T-helper 17 cell (primary cell): ENCODE results near the gene AKAP8. TPM values are rescaled to one million over a fixed set of nuclear protein-coding genes. Genes with fewer than 3 reads are reported as not detected.

Experiments
- ATAC-seq: fragments of 150-1000 bp; cut with Tn5 transposase; 2 replicates; pipeline ENCODE4 v1.10.0; 2021; ENCODE audit warnings: mild to moderate bottlenecking, moderate library complexity
- DNase-seq, 3 donors: peaks; one replicate each; pipeline versions ENCODE4 v3.0.0 to v3.0.0-alpha.2; 2020 to 2021
- H3K9me3 ChIP-seq: one replicate; pipeline ENCODE4 v1.7.0; 2013; ENCODE audit warnings: low read length, mild to moderate bottlenecking; ENCODE audit not compliant: control insufficient read depth, poor library complexity, severe bottlenecking
- H3K27ac Mint-ChIP-seq: one replicate; pipeline ENCODE4 v1.8.0; 2022; ENCODE audit warnings: mild to moderate bottlenecking, moderate library complexity, mixed read lengths
- H3K27me3 Mint-ChIP-seq: one replicate; pipeline ENCODE4 v1.8.0; 2022; ENCODE audit warnings: mixed read lengths
- H3K36me3 Mint-ChIP-seq: one replicate; pipeline ENCODE4 v1.8.0; 2022; ENCODE audit warnings: low read depth, mixed read lengths
- H3K4me1 Mint-ChIP-seq: one replicate; pipeline ENCODE4 v1.8.0; 2022; ENCODE audit warnings: mild to moderate bottlenecking, mixed read lengths
- H3K4me3 Mint-ChIP-seq: one replicate; pipeline ENCODE4 v1.8.0; 2022; ENCODE audit warnings: mild to moderate bottlenecking, moderate library complexity, mixed read lengths
- total RNA-seq, 4 donors: library from RNA in 2 of 4; stranded (reverse) in 2 of 4; gene quantifications; one replicate each; pipeline ENCODE4 v1.2.3 and lab custom pipeline; 2022 to 2026

AKAP8 gene
- 10 to 100 TPM; 87.6 to 90.2 TPM for total RNA-seq
- 121 to 131 reads per million in 2 donors for total RNA-seq (lab: John Stamatoyannopoulos, UW)

DNA sequence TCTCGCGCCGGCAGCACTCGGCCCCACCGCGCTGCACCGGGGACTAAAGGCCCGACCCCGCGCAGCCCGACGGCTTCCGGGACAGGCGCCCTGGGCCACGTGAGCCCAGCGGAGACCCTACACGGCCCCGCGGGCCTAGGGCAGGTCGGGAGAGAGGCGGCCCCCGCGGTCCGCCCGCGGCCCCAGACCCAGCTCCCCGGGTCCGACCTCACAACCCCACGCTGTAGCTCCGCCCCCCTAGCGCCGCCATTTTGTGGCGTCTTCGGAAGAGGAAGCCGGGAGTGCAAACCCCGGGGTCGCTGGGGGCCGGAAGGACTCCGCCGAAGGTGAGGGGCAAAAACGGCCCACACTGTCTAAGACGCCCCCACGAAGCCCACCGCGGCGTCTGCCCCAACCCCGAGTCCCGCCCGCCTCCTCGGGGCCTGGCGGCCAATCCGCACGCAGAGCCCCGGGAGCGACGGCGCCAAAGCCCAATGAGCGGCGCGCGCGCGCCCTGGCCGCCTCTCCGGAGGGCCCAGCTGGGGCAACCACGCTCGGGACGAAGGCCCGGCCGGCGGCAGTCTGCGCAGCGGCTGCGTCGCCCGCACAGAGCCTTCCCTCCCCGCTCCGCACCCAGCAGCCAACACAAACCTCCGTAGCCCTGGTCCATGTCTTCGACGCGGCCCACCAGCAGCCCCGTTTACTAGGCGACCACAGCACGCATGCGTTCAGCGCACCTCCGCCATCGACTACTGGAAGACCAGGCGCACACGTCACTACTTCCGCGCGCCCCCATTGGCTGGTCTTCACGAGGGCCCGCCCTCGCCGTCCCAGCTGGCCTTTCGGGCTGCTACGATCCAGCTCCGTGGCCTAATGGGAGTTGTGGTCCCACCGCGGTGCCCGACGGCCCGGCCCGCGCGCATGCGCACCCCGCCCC, at the start of gene AKAP8:
AKAP8 (minus strand) TSS at position 705 of the 916 bp plus-strand sequence; CDS start at position 649, 56 bp downstream.
- Mint-ChIP-seq H3K27ac (peak within 1 kb of the TSS; percentile 93), H3K36me3 (peaks cover 6% of the 10 kb centered on the region), H3K27me3 (no peaks in the 10 kb centered on the region), H3K4me3 (peak within 1 kb of the TSS; percentile 97), H3K4me1 (peaks cover 28% of the 10 kb centered on the region)
- DNase-seq (peak; percentile 96 to 98 (median 96)), ATAC-seq (peak; percentile 93)
- H3K9me3 ChIP-seq = no peaks in the 10 kb centered on the region

DNA sequence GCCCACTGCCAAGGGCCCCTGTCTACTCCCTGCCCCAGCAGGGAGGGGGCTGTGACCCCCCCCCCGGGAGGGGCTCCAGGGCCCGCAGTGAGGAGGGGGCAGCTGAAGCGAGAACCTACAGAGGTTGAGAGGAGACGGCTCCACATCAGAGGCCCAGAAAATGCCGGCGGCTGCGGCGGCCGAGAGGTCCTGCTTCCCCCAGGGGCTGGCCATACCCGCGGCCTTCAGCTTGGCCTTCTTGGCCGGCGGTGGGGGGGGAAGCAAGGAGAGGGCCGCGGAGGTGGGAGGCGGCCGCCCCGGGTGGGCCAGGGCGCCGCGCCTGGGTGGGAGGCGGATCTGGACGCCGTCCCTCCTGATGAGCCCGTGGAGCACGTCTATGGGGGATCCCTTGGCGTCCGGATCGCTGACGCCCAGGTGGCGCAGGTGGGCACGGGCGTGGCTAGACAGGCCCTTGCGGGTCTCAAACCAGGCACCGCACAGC, 48.4 kb upstream of the AKAP8 start:
- H3K36me3 Mint-ChIP-seq = peaks cover 8% of the 10 kb centered on the region
- peak overlapping the region; percentile 21 for H3K27ac Mint-ChIP-seq
- H3K9me3 ChIP-seq = no peaks in the 10 kb centered on the region
- H3K4me1 Mint-ChIP-seq = peaks cover 22% of the 10 kb centered on the region
- ATAC-seq (no peak), DNase-seq (no peak)
- no peaks in the 10 kb centered on the region for H3K27me3 Mint-ChIP-seq
- H3K4me3 Mint-ChIP-seq = no peak overlapping the region

DNA sequence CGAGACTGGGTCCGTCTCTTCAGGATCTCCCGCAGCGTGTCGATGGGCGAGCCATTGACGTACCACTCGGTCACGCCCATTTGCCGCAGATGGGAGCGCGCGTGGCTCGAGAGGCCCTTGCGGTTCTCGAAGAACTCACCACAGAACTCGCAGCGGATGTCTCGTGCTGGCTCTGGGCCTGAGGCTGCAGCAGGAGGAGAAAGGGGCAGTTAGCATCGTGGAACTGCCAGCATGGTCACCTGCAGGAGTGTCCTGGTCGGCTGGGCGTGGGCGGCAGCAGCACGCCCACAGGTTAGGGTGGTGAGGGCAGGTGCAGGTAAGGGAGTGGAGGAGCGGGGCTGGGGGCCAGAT, 47.7 kb upstream of the AKAP8 start:
- DNase-seq = no peak
- no peaks in the 10 kb centered on the region for H3K27me3 Mint-ChIP-seq
- peak overlapping the region; percentile 9 for H3K4me3 Mint-ChIP-seq
- peak overlapping the region; percentile 57 for H3K27ac Mint-ChIP-seq
- peaks cover 19% of the 10 kb centered on the region for H3K4me1 Mint-ChIP-seq
- H3K9me3 ChIP-seq = no peaks in the 10 kb centered on the region
- peaks cover 8% of the 10 kb centered on the region for H3K36me3 Mint-ChIP-seq
- no peak for ATAC-seq

DNA sequence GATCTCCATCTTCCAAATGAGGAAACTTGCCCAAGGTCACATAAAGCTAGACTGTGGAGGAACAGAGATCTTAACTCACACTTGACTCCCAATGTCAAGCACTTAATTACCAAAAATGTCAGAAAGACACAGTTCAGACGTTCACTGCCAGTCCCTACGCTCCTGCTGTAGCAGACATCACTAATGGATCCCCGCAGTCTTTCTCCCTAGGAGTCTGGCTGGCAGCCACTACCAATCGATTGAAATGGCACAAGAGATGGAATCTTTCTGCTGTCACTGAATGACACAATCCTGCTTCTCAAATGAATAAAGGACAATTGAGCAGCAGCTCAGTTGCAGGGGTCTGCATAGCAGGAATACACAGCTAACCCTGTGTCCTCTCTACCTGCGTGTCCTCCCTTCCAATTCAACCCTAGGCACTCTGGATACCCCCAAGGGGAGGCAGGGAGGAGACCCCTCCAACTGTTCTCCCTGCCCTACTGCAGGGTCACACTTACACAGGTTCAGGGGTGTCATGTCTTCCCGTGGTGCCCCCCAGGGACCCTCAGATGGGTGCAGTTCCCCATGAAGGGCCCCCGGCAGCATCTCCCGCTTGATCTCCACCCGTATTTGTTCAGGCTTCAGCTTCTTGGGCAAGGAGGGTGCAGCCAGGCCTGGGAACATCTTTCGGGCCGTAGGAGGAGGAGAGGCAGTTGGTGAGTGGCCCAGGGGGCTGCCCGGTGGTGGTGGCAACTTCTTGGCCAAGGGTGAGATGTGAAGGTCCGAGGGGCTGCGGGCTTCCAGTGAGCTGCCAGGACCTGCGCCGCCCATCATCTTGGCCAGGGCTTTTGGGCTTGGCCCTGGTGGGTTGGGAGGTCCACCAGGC, 47.1 kb upstream of the AKAP8 start:
- Mint-ChIP-seq H3K36me3 (peaks cover 8% of the 10 kb centered on the region), H3K27me3 (no peaks in the 10 kb centered on the region), H3K27ac (peak overlapping the region; percentile 57), H3K4me3 (peak overlapping the region; percentile 9), H3K4me1 (peaks cover 17% of the 10 kb centered on the region)
- ATAC-seq (no peak), DNase-seq (no peak)
- H3K9me3 ChIP-seq = no peaks in the 10 kb centered on the region

DNA sequence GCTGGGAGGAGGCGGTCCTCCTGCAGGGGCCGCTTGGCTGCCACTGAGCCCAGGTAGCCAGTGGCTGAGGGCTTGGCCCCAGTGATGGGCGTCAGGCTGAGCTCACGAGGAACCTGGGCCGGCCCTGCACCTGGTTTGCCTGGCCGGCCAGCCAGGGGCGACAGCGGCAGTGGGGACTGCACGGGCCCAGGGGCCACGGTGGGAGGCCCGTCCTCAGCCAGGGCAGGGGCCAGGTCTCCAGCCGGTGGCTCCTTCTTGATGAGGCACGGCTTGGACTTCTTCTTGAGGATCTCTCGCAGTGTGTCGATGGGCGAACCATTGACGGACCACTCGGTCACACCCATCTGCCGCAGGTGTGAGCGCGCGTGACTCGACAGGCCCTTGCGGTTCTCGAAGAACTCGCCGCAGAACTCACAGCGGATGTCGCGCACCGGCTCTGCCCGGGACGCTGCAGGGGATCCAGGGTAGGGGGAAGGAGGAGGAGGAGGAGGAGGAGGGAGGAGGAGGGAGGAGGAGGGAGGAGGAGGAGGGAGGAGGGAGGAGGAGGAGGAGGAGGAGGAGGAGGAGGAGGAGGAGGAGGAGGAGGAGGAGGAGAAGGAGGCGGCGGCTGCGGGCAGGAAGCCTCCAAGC, 45.8 kb upstream of the AKAP8 start:
- ATAC-seq (no peak), DNase-seq (no peak)
- no peaks in the 10 kb centered on the region for H3K9me3 ChIP-seq
- Mint-ChIP-seq H3K4me1 (peaks cover 8% of the 10 kb centered on the region), H3K27me3 (no peaks in the 10 kb centered on the region), H3K4me3 (no peak overlapping the region), H3K27ac (no peak overlapping the region), H3K36me3 (peaks cover 8% of the 10 kb centered on the region)

DNA sequence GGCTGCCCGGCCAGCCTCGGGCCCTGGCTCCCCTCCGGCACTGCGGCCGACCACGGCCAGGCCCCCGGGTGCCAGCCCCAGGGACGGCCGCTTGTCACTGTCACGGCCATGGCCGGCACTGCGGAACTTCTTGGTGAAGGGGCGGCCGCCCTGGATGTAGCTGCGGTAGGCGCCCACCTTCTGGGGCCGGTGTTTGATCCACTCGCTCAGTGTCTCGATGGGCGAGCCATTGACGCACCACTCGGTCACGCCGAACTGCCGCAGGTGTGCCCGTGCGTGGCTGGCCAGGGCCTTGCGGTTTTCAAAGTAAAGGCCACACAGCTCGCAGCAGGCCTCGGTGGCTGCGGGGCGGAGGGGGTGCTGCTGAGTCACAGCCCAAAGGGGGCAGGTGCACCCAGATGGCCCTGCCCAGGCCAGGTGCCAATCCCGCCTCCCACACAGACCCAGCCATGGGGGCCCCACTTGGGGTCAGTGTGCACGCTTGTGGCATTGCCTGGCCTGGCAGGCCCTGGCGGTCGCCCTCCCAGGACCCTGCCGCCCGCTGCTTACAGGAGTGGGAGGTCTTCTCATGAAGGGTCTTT, 45.2 kb upstream of the AKAP8 start:
- DNase-seq (no peak), ATAC-seq (no peak)
- H3K9me3 ChIP-seq = no peaks in the 10 kb centered on the region
- Mint-ChIP-seq H3K4me1 (peaks cover 9% of the 10 kb centered on the region), H3K4me3 (no peak overlapping the region), H3K36me3 (peaks cover 8% of the 10 kb centered on the region), H3K27ac (no peak overlapping the region), H3K27me3 (no peaks in the 10 kb centered on the region)

DNA sequence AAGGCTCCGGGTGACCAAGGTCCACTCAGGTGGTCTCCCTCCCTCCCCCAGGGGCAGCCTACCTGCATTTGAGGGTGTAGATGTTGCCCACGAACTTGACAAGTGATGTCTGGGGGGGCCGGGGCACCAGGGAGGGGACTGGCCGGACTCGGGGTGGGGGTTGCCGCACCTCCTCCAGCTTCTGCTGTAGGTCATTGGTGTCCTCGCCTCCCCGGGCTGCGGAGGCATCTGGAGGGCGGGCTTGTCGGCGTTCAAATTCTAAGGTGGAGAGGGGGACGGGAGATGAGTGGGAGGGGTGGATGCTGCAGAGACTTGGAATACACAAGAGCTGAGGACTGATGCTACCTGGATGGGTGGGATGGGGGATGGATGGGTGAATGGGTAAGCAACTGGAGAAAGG, 44.5 kb upstream of the AKAP8 start:
- ATAC-seq (no peak), DNase-seq (no peak)
- H3K36me3 Mint-ChIP-seq = peaks cover 8% of the 10 kb centered on the region
- H3K9me3 ChIP-seq = no peaks in the 10 kb centered on the region
- H3K27me3 Mint-ChIP-seq = no peaks in the 10 kb centered on the region
- peaks cover 14% of the 10 kb centered on the region for H3K4me1 Mint-ChIP-seq
- H3K27ac Mint-ChIP-seq = no peak overlapping the region
- no peak overlapping the region for H3K4me3 Mint-ChIP-seq

DNA sequence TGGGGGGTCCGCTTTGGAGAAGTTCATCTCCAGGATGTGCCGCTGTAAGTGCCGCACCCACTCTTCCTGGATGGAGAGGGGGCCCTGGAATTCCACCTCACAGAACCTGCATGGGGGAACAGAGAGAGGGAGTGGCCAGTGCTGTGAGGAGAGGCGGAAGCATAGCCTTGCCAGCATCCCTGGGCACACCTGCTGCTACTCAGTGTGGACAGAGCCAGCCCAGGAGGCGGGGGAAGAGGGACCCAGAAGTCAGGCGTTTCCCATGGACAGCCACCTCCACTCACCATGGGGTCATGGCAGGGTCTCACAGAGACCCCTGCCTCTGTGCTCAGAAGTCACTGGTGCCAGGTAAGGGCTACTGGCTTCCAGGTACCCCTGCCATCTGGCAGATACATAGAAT, 43.5 kb upstream of the AKAP8 start:
- no peak for DNase-seq
- H3K4me3 Mint-ChIP-seq = no peak overlapping the region
- H3K27ac Mint-ChIP-seq = no peak overlapping the region
- H3K9me3 ChIP-seq = no peaks in the 10 kb centered on the region
- peaks cover 8% of the 10 kb centered on the region for H3K36me3 Mint-ChIP-seq
- no peaks in the 10 kb centered on the region for H3K27me3 Mint-ChIP-seq
- peaks cover 19% of the 10 kb centered on the region for H3K4me1 Mint-ChIP-seq
- ATAC-seq = no peak

DNA sequence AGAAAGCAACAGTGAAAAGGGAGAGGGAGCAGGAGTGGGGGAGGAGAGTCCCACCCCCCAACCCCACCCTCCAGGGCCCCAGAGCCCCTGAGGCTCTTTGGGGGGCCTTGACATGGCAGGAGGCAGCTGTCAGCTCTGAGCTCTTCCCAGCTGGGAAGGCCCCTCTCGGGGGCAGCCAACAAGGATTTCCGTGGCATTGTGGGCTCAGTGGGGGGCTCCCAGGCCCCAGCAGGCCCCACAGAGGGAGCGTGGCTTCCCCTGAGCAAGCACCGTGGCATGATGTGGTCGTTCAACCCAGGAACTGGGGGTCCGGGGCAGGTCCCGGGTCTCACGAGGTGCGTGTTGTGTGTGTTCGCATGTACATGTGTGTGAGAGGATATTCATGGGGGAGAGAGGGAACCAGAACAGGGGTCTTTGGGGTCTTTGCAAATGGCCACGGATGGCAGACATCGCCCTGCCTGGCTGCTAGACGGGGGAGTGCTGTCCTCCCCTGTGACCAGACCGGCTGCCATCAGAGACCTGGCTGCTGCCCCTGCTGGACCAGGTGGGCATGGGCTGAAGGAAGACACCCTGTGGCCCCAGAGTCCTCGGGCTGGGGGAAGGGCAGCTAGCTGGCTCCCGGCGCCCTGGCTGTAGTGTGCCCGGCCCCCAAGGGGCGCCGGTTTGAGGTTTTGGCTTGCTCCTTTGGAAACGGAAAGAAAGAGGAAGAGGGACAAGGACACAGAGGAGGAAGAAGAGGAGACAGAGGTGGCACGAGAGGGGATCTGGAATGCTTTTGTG, 42.9 kb upstream of the AKAP8 start:
- no peaks in the 10 kb centered on the region for H3K27me3 Mint-ChIP-seq
- H3K27ac Mint-ChIP-seq = no peak overlapping the region
- peaks cover 25% of the 10 kb centered on the region for H3K4me1 Mint-ChIP-seq
- peaks cover 8% of the 10 kb centered on the region for H3K36me3 Mint-ChIP-seq
- no peak overlapping the region for H3K4me3 Mint-ChIP-seq
- no peaks in the 10 kb centered on the region for H3K9me3 ChIP-seq
- DNase-seq (no peak), ATAC-seq (no peak)

DNA sequence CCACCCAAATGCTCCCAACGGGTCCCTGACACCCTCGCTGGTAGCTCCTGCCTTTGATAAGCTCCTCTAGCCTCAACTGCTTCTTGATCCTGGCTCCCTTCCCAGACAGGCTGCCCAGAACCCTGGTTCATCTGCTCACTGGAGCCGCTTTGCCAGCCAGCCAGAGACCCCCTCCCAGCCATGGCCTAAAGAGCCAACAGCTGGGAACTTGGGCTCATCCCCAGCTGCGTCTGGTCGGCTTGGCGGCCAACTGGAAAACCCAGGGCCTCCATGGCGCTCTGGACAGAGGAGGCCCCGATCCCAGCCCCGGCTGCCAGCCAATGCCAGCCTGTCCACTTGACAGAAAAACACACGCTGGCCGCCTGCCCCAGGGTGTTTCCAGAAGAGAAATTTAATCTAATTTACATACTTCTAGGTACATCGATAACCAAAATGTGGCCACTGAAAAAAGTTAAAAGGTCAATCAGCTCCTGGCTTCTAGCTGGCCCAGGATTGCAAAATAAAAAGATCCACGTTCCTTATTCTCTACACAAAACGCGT, 42.2 kb upstream of the AKAP8 start:
- Mint-ChIP-seq H3K27me3 (no peaks in the 10 kb centered on the region), H3K4me1 (peaks cover 28% of the 10 kb centered on the region), H3K27ac (no peak overlapping the region), H3K4me3 (no peak overlapping the region), H3K36me3 (peaks cover 8% of the 10 kb centered on the region)
- DNase-seq (no peak), ATAC-seq (no peak)
- H3K9me3 ChIP-seq = no peaks in the 10 kb centered on the region

DNA sequence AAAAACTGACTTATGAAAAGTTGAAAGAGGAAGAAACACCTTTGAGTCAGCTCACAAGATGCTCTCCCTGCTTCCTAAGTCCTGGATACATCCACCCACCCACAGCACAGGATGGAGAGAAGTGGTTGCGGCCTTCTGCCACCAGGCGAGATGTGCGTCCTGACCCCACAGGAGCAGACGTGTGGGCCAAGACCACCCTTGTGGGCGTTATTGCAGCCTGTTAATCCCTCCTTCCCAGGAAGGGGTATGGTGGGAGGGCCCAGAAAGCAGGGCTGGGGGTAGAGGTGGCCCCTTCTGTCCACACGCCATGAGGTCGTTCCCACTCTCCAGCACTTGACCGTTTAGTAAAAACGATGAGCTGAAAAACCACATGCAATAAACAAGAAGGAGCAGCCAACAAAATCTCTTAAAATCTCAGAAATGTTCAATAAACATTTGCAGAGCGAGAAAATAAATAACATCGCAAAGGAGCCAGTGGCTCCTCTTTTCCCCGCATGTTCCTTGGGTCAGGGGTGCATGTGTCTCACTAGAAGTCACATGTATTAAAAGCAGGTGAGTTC, 41.6 kb upstream of the AKAP8 start:
- no peak overlapping the region for H3K27ac Mint-ChIP-seq
- no peak for ATAC-seq
- DNase-seq = no peak
- H3K36me3 Mint-ChIP-seq = peaks cover 4% of the 10 kb centered on the region
- H3K4me1 Mint-ChIP-seq = peaks cover 29% of the 10 kb centered on the region
- no peak overlapping the region for H3K4me3 Mint-ChIP-seq
- no peaks in the 10 kb centered on the region for H3K9me3 ChIP-seq
- H3K27me3 Mint-ChIP-seq = no peaks in the 10 kb centered on the region
